Esophagus muscularis mucosa (tissue), 4 donors: ENCODE results near the gene WNK1. TPM values are rescaled to one million over a fixed set of nuclear protein-coding genes. Genes with fewer than 3 reads are reported as not detected.

Experiments used
- DNase-seq: peaks from one replicate; pipeline ENCODE4 v3.0.0-alpha.2; 2017; ENCODE audit errors: extremely low spot score
- H3K27ac ChIP-seq, 4 donors: fragments of 200-600 bp; sonication (generic); replicated peaks in 1 of 4; 1 replicate in 3 of 4; 2 replicates in 1 of 4; pipeline ENCODE4 v1.5.1; 2016 to 2019; ENCODE audit warnings: mild to moderate bottlenecking in 1 of 4
- H3K27me3 ChIP-seq, 4 donors: fragments of 200-600 bp; sonication (generic); one replicate each; pipeline versions ENCODE4 v1.5.1 to v1.6.0; 2016 to 2019
- H3K36me3 ChIP-seq, 4 donors: fragments of 200-600 bp; sonication (generic); one replicate each; pipeline ENCODE4 v1.5.1; 2016 to 2019
- H3K4me1 ChIP-seq, 4 donors: fragments of 200-600 bp; sonication (generic); one replicate each; pipeline ENCODE4 v1.5.1; 2016 to 2019
- H3K4me3 ChIP-seq, 4 donors: fragments of 200-600 bp; sonication (generic); 1 replicate in 2 of 4; 2 replicates in 2 of 4; pipeline ENCODE4 v1.5.1; 2016 to 2019; ENCODE audit warnings: mild to moderate bottlenecking in 4 of 4, moderate library complexity in 1 of 4
- H3K9me3 ChIP-seq, 4 donors: fragments of 200-600 bp; sonication (generic); 1 replicate in 3 of 4; 2 replicates in 1 of 4; pipeline ENCODE4 v1.5.1; 2016 to 2019
- CTCF ChIP-seq, 3 experiments: fragments of 200-600 bp in 2 of 3; fragments of 450-650 bp in 1 of 3; sonication (generic) in 2 of 3; IDR thresholded peaks; one replicate each; pipeline ENCODE4 v1.5.1; 2017 to 2019; ENCODE audit warnings: antibody characterized with exemption in 3 of 3, mild to moderate bottlenecking in 2 of 3, moderate library complexity in 1 of 3
- EP300 ChIP-seq: sonication (generic); formaldehyde crosslinking; IDR thresholded peaks from one replicate; pipeline ENCODE4 v1.6.1; 2017; ENCODE audit warnings: antibody characterized with exemption
- POLR2A ChIP-seq: fragments of 450-650 bp; IDR thresholded peaks from one replicate; pipeline ENCODE4 v1.6.1; 2017; ENCODE audit warnings: antibody characterized with exemption, moderate library complexity, mild to moderate bottlenecking, low read depth
- POLR2AphosphoS5 ChIP-seq, 2 donors: sonication (generic); formaldehyde crosslinking; IDR thresholded peaks; one replicate each; pipeline ENCODE4 v1.6.1; 2017; ENCODE audit warnings: antibody characterized with exemption in 2 of 2
- WGBS: methylation state at CpG from one replicate; pipeline ENCODE4 v1.1.5; 2018; 5-methylcytosine and 5-hydroxymethylcytosine counted together
- intact Hi-C: fragments of 100-400 bp; cut with DNase I; formaldehyde crosslinking; loops from one replicate; pipeline ENCODE4 v1.15.1; 2023
- total RNA-seq, 4 donors: library from RNA; depleted of rRNA; stranded (reverse); fragments of >200 nt; gene quantifications; one replicate each; pipeline versions ENCODE4 v1.1.0 to v1.2.1, GENCODE V29; 2016

Gene WNK1
- total RNA-seq, 4 donors from 2014 or later, result 137 to 250 (median 158) TPM

- H3K9me3 ChIP-seq, result no peaks in the 10 kb centered on the region
- intact Hi-C loops, result no loop called here
- H3K36me3 ChIP-seq, result peaks cover 54 to 100% (median 92%) of the 10 kb centered on the region in 4 donors
- no peaks in the 10 kb centered on the region for H3K4me1 ChIP-seq
- no peak overlapping the region for H3K4me3 ChIP-seq
- no peak for DNase-seq
- H3K27me3 ChIP-seq, result no peaks in the 10 kb centered on the region
- WGBS, result 85% methylated on average over 4 of the region's 4 CpGs
- TF ChIP-seq POLR2AphosphoS5 (IDR thresholded peaks at IDR 0.05) (no peak), CTCF (IDR thresholded peaks at IDR 0.05) (no peak)
- no peak overlapping the region for H3K27ac ChIP-seq
Measured at GRCh38 chr12:897386-897785, 145.0 kb downstream of the WNK1 start.

- no peak overlapping the region for H3K27ac ChIP-seq
- intact Hi-C loops, result no loop called here
- 90% methylated on average over 3 of the region's 3 CpGs for WGBS
- no peak for TF ChIP-seq CTCF (IDR thresholded peaks at IDR 0.05)
- TF ChIP-seq EP300, result no peak
- no peak for TF ChIP-seq POLR2AphosphoS5 (IDR thresholded peaks at IDR 0.05)
- no peak for TF ChIP-seq POLR2A
- no peaks in the 10 kb centered on the region for H3K9me3 ChIP-seq
- H3K4me3 ChIP-seq, result no peak overlapping the region
- DNase-seq, result no peak
- peaks cover 81 to 100% (median 95%) of the 10 kb centered on the region in 4 donors for H3K36me3 ChIP-seq
- H3K27me3 ChIP-seq, result no peaks in the 10 kb centered on the region
- H3K4me1 ChIP-seq, result peaks cover 0 to 8% (median 4%) of the 10 kb centered on the region in 4 donors
Measured at GRCh38 chr12:902581-902980, 150.2 kb downstream of the WNK1 start.

GRCh38 chr12:903055-903454 lies 150.7 kb downstream of the WNK1 start:
- Histone ChIP-seq H3K9me3 (no peaks in the 10 kb centered on the region), H3K36me3 (peaks cover 84 to 100% (median 96%) of the 10 kb centered on the region in 4 donors), H3K4me1 (peaks cover 0 to 8% (median 4%) of the 10 kb centered on the region in 4 donors), H3K27me3 (no peaks in the 10 kb centered on the region), H3K27ac (no peak overlapping the region), H3K4me3 (no peak overlapping the region)
- WGBS, result 90% methylated on average over 5 of the region's 5 CpGs
- TF ChIP-seq POLR2A, result no peak
- no peak for TF ChIP-seq POLR2AphosphoS5 (IDR thresholded peaks at IDR 0.05)
- TF ChIP-seq CTCF (IDR thresholded peaks at IDR 0.05), result no peak
- TF ChIP-seq EP300, result no peak
- DNase-seq, result no peak
- intact Hi-C loops, result no loop called here

- no peak overlapping the region for H3K4me3 ChIP-seq
- peaks cover 84 to 100% (median 96%) of the 10 kb centered on the region in 4 donors for H3K36me3 ChIP-seq
- no peak for DNase-seq
- WGBS, result 78% methylated on average over 5 of the region's 5 CpGs
- H3K9me3 ChIP-seq, result no peaks in the 10 kb centered on the region
- H3K27me3 ChIP-seq, result no peaks in the 10 kb centered on the region
- no peak overlapping the region for H3K27ac ChIP-seq
- peaks cover 0 to 8% (median 6%) of the 10 kb centered on the region in 4 donors for H3K4me1 ChIP-seq
- TF ChIP-seq POLR2A (no peak), CTCF (IDR thresholded peaks at IDR 0.05) (no peak), POLR2AphosphoS5 (IDR thresholded peaks at IDR 0.05) (no peak), EP300 (no peak)
- intact Hi-C loops, result no loop called here
Measured at GRCh38 chr12:904010-904414, 151.6 kb downstream of the WNK1 start.
